Mammary epithelial cell (primary cell): Measurements from ENCODE around the gene GALK2.

ENCODE experiments used
- CTCF ChIP-seq, 2 donors: IDR thresholded peaks in 1 of 2; conservative IDR thresholded peaks in 1 of 2; 2 replicates each; pipeline ENCODE4 v1.5.1; 2011 to 2012; ENCODE audit warnings: inconsistent platforms in 2 of 2, low read length in 2 of 2, mild to moderate bottlenecking in 2 of 2, control low read depth in 1 of 2, low read depth in 1 of 2; ENCODE audit not compliant: insufficient read depth in 1 of 2; ENCODE audit errors: extremely low read depth in 1 of 2
- EZH2 ChIP-seq: IDR thresholded peaks from 2 replicates; pipeline ENCODE4 v1.6.1; 2012; ENCODE audit warnings: low read length, inconsistent platforms, borderline replicate concordance

- TF ChIP-seq CTCF (conservative IDR thresholded peaks at IDR 0.05 in 1 of 2, IDR thresholded peaks at IDR 0.05 in 1 of 2; ENCODE audit: extremely low read depth in 1 of 2, insufficient read depth in 1 of 2, low read depth in 1 of 2, low read length in 2 of 2) (no peak), EZH2 (no peak)
Observed at GRCh38 chr15:49179433-49180190, 9.6 kb downstream of the GALK2 start.
